GM12891 (cell line): Measurements from ENCODE around the gene ADGRA3.

Source experiments
- POLR2A ChIP-seq: IDR thresholded peaks from 2 replicates; pipeline ENCODE4 v1.6.1; 2011; ENCODE audit warnings: low read depth, low read length, control low read depth
- POU2F2 ChIP-seq: IDR thresholded peaks from 2 replicates; pipeline ENCODE4 v1.6.1; 2011; ENCODE audit warnings: low read depth, mild to moderate bottlenecking, control low read depth, low read length, moderate library complexity
- TAF1 ChIP-seq: IDR thresholded peaks from 2 replicates; pipeline ENCODE4 v1.6.1; 2011; ENCODE audit warnings: low read depth, low read length, control low read depth

DNA sequence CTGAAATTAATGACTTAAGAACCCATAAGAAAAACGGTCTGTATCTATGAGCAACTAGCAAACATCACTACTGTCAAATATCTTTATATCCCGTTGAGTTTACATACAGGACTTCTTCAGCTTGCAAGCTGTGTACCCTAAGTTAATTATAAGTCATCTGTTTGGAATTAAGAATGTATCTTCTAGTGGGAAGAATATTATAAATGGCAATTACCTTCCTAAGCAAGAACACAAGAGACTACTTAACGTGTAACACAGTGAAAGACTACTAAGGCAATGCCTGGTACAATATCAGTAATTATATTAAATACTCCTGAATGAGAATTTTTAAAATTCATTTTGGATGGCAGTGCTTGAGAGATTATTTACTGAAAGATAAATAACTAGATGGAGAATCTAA, 58.5 kb downstream of the ADGRA3 start:
- TF ChIP-seq POLR2A: no peak
- no peak for TF ChIP-seq POU2F2
- no peak for TF ChIP-seq TAF1
